Ishikawa (cell line): Measurements from ENCODE around the gene KCNQ1.

ENCODE experiments used
- CEBPB ChIP-seq: IDR thresholded peaks from 2 replicates; pipeline ENCODE4 v1.6.1; 2012
- CREB1 ChIP-seq: IDR thresholded peaks from 2 replicates; pipeline ENCODE4 v1.6.1; 2012; ENCODE audit warnings: low read depth
- EGR1 ChIP-seq: IDR thresholded peaks from 2 replicates; pipeline ENCODE4 v1.6.1; 2012
- EP300 ChIP-seq: IDR thresholded peaks from 2 replicates; pipeline ENCODE4 v1.6.1; 2012; ENCODE audit warnings: borderline replicate concordance
- FOXM1 ChIP-seq: IDR thresholded peaks from 2 replicates; pipeline ENCODE4 v1.6.1; 2012; ENCODE audit warnings: low read depth, borderline replicate concordance
- MAX ChIP-seq: IDR thresholded peaks from 2 replicates; pipeline ENCODE4 v1.6.1; 2012
- NFIC ChIP-seq: IDR thresholded peaks from 2 replicates; pipeline ENCODE4 v1.6.1; 2012
- RAD21 ChIP-seq: IDR thresholded peaks from 2 replicates; pipeline ENCODE4 v1.6.1; 2012; ENCODE audit warnings: low read depth
- TAF1 ChIP-seq: IDR thresholded peaks from 2 replicates; pipeline ENCODE4 v1.6.1; 2012; ENCODE audit warnings: low read depth, mild to moderate bottlenecking
- TCF12 ChIP-seq: IDR thresholded peaks from 2 replicates; pipeline ENCODE4 v1.6.1; 2012; ENCODE audit warnings: low read depth
- TEAD4 ChIP-seq: IDR thresholded peaks from 2 replicates; pipeline ENCODE4 v1.6.1; 2012
- YY1 ChIP-seq: IDR thresholded peaks from 2 replicates; pipeline ENCODE4 v1.6.1; 2012; ENCODE audit warnings: low read depth
- ZBTB7A ChIP-seq: IDR thresholded peaks from 2 replicates; pipeline ENCODE4 v1.6.1; 2012; ENCODE audit warnings: low read depth
- TF ChIP-seq, protein P1 (sequence below): IDR thresholded peaks from 2 replicates; pipeline ENCODE4 v1.6.1; 2012
- TF ChIP-seq, protein P2 (sequence below): IDR thresholded peaks from 2 replicates; pipeline ENCODE4 v1.6.1; 2012; ENCODE audit warnings: low read depth, mild to moderate bottlenecking

KCNQ1 gene

DNA sequence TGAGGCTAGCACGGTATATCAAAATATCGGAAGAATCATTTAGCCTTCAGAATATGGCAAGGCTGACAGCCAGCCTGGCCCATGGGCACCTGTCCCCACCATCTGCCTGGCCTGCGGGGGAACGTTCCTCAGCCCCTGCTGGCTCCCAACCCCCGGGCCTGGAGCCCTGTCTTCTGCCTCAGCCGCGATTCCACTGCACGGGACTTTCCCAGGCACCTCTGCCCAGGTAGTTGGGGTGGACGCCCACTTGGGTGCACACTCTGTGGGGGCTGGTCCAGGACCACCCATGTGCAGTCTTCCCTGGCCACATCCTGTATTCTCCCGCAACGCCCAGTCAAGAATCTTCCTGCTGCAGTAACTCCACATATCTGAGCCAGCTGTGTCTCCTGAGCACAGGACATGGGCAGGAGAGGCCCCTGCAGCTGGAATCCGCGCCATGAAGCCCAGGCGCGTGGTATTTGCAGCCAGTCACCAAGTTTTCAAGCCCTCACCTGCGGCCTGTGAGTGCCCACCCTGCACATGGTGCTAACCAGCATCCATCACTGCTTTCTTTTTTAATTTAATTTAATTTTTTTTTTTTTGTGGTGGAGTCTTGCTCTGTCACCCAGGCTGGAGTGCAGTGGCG, 77.9 kb downstream of the KCNQ1 start:
- TF ChIP-seq, protein P1, sequence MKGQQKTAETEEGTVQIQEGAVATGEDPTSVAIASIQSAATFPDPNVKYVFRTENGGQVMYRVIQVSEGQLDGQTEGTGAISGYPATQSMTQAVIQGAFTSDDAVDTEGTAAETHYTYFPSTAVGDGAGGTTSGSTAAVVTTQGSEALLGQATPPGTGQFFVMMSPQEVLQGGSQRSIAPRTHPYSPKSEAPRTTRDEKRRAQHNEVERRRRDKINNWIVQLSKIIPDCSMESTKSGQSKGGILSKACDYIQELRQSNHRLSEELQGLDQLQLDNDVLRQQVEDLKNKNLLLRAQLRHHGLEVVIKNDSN = no peak
- TF ChIP-seq RAD21 = no peak
- TF ChIP-seq NFIC = no peak
- no peak for TF ChIP-seq CREB1
- no peak for TF ChIP-seq TEAD4
- no peak for TF ChIP-seq ZBTB7A
- TF ChIP-seq CEBPB = no peak
- TF ChIP-seq MAX = no peak
- TF ChIP-seq TAF1 = no peak
- no peak for TF ChIP-seq FOXM1

DNA sequence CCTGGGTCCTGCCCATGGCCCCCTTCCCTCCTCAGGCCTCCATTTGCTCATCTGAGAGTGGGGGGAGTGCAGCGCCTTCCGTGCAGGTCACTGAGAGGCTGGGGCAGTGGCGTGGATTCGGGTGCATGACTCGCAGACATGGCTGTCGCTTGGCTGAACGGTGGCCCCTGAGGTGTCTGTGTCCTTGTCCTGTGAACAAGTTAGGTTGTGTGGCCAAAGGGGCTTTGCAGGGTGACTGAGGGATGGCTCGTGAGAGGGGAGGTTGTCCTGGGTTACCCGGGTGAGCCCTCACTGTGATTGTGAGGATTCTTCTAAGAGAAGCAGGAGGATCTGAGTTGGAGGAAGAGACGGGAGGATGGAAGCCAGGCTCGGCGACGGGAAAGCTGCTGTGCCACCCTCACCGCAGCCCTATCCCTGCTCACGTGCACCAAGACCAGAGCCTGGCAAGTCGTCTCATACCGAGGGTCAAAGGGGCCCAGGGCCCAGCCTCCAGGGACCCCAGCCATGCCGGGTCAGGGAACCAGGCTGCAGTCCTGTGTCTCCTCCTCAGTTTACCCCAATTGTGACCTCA, 79.1 kb downstream of the KCNQ1 start:
- TF ChIP-seq MAX = no peak
- TF ChIP-seq TEAD4 = no peak

DNA sequence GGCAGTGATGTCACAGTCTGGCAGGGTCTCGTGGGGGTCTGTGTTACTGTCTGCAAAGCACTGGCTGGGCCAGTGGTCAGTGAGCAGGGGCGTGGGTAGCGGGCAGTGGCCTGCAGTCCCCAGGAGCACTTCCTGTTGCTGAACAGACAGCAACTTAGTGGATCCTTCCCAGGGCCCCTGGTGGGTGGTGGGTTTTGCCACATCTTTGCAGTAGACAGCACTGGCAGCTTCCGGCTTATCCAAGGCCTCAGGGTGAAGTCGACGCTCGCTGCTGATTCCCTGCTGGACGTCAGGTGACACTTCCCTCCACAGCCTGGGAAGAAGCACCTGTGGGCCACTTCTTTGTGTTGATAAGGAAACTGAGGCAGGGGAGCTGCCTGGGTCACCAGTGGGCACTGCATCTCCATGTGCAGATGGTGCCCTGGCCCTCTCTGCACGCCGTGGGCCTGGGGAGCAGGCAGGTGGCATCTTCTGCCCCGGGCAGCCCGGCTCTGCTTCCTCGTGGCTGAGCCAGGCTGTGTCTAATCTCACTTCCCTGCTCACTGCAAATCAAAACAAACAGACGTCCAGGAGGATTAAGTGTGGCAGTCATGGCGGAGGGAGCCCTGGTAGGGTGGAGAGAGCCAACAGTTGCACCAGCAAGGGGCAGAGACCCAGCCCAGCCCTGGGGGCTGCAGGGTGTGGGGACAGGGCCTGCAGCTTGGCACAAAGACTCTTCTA, 79.8 kb downstream of the KCNQ1 start:
- TF ChIP-seq TEAD4 (no peak), ZBTB7A (no peak), EGR1 (no peak), CREB1 (no peak), RAD21 (no peak), CEBPB (no peak), MAX (no peak), YY1 (no peak)
- TF ChIP-seq, protein P1 = no peak

DNA sequence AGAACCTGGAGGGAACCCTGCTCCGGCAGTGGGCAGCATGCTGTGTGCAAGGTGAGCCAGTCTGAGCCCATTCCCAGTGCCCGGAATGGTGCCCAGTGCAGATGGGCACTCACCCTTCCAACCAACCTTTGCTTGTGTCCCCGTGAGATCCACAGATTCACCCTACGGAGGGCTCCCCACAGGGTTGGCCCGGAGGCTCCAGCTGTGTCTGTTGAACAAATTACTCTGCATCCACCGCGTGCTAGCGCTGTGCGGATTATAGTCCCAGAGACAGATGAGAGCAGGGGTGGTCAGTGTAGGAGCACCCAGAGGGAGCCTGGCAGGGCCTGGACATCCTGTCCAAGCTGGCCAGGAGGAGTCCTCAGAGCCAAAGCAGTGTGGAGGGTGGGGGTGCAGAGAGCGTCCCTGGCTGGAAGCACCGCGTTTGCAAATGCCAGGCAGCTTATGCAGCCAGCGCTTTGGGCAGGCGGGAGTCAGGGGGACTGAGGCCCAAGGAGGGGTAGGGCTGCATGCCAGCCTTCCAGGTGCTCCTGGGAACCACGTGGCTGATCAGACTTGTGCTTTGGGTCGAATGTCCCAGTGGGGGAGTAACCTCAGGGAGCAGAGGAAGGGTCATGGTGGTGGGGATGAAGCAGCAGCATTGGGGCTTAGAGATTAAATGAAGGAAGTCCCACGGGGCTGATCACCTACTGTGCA, 80.5 kb downstream of the KCNQ1 start:
- TF ChIP-seq, protein P2, sequence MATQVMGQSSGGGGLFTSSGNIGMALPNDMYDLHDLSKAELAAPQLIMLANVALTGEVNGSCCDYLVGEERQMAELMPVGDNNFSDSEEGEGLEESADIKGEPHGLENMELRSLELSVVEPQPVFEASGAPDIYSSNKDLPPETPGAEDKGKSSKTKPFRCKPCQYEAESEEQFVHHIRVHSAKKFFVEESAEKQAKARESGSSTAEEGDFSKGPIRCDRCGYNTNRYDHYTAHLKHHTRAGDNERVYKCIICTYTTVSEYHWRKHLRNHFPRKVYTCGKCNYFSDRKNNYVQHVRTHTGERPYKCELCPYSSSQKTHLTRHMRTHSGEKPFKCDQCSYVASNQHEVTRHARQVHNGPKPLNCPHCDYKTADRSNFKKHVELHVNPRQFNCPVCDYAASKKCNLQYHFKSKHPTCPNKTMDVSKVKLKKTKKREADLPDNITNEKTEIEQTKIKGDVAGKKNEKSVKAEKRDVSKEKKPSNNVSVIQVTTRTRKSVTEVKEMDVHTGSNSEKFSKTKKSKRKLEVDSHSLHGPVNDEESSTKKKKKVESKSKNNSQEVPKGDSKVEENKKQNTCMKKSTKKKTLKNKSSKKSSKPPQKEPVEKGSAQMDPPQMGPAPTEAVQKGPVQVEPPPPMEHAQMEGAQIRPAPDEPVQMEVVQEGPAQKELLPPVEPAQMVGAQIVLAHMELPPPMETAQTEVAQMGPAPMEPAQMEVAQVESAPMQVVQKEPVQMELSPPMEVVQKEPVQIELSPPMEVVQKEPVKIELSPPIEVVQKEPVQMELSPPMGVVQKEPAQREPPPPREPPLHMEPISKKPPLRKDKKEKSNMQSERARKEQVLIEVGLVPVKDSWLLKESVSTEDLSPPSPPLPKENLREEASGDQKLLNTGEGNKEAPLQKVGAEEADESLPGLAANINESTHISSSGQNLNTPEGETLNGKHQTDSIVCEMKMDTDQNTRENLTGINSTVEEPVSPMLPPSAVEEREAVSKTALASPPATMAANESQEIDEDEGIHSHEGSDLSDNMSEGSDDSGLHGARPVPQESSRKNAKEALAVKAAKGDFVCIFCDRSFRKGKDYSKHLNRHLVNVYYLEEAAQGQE = no peak
- no peak for TF ChIP-seq ZBTB7A
- TF ChIP-seq TEAD4 = no peak
- TF ChIP-seq RAD21 = no peak
- no peak for TF ChIP-seq CEBPB
- TF ChIP-seq TAF1 = no peak
- no peak for TF ChIP-seq MAX
- no peak for TF ChIP-seq YY1
- no peak for TF ChIP-seq EP300
- TF ChIP-seq NFIC = no peak
- no peak for TF ChIP-seq TCF12
- TF ChIP-seq FOXM1 = no peak
- TF ChIP-seq, protein P1 = no peak
- TF ChIP-seq CREB1 = no peak
- TF ChIP-seq EGR1 = no peak

GRCh38 chr11:2525941-2526807, 81.4 kb downstream of the KCNQ1 start:
- TF ChIP-seq MAX (no peak), CREB1 (no peak), TCF12 (no peak), TEAD4 (no peak), TAF1 (no peak), RAD21 (no peak), NFIC (no peak), EP300 (no peak), FOXM1 (no peak), ZBTB7A (no peak), YY1 (no peak), EGR1 (no peak)
- TF ChIP-seq, protein P1 = no peak
